LNCAP (cell line): ENCODE data around the gene GRAMD1B.

Source experiments
- TF ChIP-seq, protein P1 (sequence below): fragments of 450-650 bp; IDR thresholded peaks from 2 replicates; pipeline ENCODE4 v1.5.1; 2017; ENCODE audit warnings: mild to moderate bottlenecking

The GRAMD1B gene

DNA sequence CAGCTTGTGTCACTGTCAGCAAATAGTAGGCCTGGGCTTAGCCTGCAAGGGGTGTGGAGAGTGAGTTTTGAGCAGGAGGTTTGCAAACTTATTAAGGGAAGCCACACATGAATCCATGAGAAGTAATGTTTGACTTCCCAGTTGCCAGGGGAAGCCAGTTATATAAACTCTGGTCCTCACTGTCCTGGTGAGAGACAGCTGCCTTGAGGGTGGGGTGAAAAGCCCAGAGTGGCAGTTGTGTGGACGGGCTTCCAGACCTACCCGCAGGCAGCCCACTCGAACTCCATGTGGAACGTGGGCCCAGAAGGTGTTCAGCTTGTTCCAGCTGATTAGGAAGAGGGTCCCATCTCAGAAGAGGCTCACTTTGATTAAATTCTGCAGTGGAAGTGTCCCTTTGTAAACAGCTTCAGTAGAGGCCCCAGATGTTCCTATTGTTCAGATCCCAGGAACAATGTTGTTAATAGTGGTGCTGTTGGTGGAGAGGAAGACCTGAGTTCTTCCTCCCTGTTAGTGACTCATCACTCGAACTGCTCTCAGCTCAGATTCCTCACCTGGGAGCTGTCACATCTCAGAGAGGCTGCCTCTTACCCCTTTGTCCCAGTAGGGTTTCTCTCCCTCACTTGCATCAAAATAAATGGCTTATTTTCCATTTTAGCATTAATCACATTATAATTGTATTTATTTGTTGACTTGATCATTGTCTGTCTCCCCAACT is 63.4 kb downstream of the GRAMD1B start:
- TF ChIP-seq, protein P1, sequence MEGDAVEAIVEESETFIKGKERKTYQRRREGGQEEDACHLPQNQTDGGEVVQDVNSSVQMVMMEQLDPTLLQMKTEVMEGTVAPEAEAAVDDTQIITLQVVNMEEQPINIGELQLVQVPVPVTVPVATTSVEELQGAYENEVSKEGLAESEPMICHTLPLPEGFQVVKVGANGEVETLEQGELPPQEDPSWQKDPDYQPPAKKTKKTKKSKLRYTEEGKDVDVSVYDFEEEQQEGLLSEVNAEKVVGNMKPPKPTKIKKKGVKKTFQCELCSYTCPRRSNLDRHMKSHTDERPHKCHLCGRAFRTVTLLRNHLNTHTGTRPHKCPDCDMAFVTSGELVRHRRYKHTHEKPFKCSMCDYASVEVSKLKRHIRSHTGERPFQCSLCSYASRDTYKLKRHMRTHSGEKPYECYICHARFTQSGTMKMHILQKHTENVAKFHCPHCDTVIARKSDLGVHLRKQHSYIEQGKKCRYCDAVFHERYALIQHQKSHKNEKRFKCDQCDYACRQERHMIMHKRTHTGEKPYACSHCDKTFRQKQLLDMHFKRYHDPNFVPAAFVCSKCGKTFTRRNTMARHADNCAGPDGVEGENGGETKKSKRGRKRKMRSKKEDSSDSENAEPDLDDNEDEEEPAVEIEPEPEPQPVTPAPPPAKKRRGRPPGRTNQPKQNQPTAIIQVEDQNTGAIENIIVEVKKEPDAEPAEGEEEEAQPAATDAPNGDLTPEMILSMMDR, result no peak

DNA sequence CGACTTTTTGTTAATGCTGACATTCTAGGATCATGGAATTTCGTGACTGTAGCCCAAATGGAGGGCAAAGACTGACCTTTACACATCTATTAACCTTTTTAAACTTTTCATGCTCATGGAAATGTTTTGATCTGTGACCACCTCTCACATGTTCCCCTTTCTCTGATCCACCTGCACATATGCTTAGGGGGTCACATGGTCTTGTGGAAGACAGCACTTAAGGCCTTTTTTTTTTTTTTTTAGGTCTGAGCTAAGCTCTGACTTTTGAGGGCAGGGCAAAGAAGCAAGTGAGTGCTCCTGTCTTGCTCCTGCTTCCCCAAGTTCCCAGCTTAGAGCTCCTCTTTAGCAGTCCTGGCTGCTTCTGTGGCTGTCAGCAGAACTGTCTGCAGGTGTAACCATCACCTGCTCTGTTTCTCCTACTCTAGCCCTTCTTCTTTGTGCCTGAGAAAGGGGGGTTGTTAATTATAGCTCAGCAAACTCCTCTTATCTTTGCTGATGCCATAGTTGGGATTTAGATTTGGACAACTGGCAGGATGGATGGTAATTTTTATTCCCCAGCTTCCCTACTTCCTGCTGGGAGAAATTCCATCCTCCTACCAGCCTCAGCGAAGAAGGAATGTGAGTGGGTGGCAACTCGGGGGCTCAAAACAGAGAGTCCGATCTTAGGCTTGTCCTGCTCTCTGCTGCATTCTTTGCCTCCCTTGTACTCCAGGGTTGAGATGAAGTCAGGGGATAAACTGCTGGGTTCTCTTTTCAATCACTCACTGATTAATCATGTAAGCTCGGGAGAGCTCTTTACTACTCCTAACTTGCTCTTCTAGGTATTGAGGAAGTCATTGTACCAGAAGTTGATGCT is 64.4 kb downstream of the GRAMD1B start:
- TF ChIP-seq, protein P1, result no peak

DNA sequence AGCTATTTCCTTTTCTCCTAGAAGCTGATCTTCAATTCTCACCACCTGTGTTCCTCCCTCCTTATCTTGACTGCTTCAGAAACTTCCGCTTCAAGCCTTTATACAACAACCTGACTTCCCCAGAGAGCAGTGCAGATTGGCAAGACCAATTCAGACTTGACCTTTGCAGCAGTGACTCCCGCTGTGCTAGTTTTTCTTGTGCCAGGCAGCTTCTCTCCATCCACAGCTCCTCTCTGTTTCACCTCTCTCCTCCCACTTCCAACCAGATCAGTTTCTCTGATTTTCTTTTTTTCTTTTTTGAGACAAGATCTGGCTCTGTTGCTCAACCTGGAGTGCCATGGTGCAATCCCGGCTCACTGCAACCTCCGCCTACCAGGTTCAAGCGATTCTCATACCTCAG is 74.3 kb downstream of the GRAMD1B start:
- TF ChIP-seq, protein P1, result no peak

DNA sequence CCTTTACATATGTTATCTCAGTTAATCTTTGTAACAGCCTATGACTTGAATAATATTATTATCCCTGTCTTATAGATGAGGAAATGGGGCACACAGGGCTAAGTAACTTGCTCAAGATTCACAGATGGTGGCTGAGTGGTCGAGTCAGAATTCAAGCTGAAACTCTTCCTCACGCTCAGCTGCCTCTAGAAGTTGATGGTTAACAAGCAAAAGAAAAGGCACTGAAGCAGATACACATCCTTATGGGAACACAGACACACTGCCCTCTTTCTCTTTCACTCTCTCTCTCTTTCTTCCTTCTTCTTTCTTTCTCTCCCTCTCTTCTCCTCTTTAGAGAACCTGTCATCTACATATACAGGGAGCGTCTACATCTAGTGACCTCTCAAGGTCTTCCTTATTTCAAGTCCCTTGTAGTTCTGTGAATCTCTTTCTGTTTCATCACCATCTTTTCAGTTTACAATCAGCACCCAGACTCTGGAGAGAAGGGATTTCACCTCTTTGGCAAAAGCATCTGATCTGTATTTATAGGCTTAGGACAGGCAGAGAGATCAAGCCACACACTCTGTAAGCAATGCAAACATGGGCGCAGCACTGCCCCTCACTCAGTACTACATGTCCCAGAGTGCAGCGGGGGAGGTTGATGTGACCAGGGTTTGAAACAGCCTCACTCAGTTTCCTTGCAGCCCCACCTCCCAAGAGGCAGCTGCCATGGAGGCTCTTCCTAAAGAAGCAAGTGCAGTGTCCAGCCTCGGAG is 75.7 kb downstream of the GRAMD1B start:
- TF ChIP-seq, protein P1, result no peak

DNA sequence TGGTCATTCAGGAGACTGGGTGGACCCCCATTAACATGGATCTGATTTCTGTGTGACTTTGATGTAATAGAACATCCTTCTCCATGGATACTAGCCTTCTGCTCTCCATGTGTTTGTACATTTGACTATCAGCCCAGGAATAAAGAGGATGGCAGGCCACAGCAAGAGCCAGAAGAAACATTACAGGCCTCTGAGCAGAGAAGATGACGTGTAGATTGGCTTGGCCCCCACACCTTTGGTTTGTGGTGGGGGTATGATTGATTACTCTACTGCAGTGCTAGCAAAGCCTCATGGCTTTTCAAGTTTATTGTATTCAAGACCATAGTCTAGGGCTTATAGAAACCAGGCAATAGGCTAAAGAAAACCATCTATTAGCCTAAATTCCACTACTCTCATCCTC is 77.0 kb downstream of the GRAMD1B start:
- TF ChIP-seq, protein P1, result no peak

DNA sequence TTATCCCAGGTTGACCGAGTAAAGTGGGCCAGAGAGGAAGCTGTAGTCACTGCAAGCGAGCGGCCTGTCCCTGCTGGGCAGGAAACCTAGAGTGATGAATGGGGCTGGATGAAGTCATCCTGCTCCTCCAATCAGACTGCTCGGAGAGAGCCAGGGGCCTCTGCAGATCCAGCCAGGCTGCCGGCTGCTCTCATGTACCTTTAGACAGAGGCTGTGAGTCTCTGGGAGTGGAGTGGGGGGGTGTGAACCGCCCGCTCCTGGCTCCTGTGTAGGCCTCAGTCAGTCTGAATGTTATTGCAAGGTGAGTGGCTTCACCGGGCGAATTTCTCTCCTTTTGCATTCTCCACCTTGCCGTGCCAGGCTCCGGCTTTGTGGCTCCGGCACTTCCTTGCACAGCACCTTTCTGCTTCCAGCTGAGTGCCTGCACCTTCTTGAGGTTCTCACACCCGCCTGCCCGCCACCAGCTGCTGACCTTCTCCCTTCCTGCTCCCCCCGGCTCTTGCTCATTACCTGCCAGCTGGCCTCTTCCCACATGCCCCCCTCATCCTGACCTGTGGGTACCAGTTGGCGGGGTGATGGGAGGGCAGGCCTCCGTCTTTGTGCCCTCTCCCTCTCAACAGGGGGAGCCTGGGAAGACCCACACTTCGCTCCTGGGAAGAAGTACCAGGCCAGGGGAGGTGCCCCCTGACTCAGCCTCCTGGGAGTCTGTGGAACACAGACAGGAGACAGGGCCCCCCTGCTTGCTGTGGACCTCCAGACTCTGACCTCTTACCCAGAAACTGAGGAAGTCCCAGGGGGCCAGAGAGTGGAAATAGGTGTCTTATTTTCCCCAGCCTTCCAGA is 79.9 kb downstream of the GRAMD1B start:
- TF ChIP-seq, protein P1, result no peak

DNA sequence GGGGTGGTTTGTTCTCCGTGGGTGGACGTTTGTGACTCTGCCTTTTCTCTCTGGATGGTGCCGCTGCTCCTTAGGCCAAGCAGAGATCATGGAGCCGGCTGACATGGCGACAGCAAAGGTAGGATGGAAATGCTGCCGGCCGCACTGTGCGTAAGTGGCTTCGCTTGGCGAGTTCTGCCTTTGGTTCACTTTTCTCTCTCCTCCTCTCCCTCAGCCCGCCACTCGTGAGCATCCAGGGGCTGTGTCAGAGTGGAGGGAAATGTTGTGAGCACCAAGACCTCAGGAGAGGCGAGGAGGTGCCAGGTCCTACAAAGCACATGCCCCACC is 80.5 kb downstream of the GRAMD1B start:
- TF ChIP-seq, protein P1, result no peak
